Esophagus muscularis mucosa (tissue), 4 donors: ENCODE data around the gene XRCC6.

Experiments used
- EP300 ChIP-seq: sonication (generic); formaldehyde crosslinking; IDR thresholded peaks from one replicate; pipeline ENCODE4 v1.6.1; 2017; ENCODE audit warnings: antibody characterized with exemption
- POLR2A ChIP-seq: fragments of 450-650 bp; IDR thresholded peaks from one replicate; pipeline ENCODE4 v1.6.1; 2017; ENCODE audit warnings: antibody characterized with exemption, moderate library complexity, mild to moderate bottlenecking, low read depth
- POLR2AphosphoS5 ChIP-seq, 2 donors: sonication (generic); formaldehyde crosslinking; IDR thresholded peaks; one replicate each; pipeline ENCODE4 v1.6.1; 2017; ENCODE audit warnings: antibody characterized with exemption in 2 of 2
- TF ChIP-seq, protein P1 (sequence below), 3 experiments: fragments of 200-600 bp in 2 of 3; fragments of 450-650 bp in 1 of 3; sonication (generic) in 2 of 3; IDR thresholded peaks; one replicate each; pipeline ENCODE4 v1.5.1; 2017 to 2019; ENCODE audit warnings: antibody characterized with exemption in 3 of 3, mild to moderate bottlenecking in 2 of 3, moderate library complexity in 1 of 3

GRCh38 chr22:41613456-41613855 lies 7.6 kb upstream of the XRCC6 start:
- no peak for TF ChIP-seq POLR2A
- TF ChIP-seq, protein P1, sequence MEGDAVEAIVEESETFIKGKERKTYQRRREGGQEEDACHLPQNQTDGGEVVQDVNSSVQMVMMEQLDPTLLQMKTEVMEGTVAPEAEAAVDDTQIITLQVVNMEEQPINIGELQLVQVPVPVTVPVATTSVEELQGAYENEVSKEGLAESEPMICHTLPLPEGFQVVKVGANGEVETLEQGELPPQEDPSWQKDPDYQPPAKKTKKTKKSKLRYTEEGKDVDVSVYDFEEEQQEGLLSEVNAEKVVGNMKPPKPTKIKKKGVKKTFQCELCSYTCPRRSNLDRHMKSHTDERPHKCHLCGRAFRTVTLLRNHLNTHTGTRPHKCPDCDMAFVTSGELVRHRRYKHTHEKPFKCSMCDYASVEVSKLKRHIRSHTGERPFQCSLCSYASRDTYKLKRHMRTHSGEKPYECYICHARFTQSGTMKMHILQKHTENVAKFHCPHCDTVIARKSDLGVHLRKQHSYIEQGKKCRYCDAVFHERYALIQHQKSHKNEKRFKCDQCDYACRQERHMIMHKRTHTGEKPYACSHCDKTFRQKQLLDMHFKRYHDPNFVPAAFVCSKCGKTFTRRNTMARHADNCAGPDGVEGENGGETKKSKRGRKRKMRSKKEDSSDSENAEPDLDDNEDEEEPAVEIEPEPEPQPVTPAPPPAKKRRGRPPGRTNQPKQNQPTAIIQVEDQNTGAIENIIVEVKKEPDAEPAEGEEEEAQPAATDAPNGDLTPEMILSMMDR (IDR thresholded peaks at IDR 0.05) = no peak
- no peak for TF ChIP-seq EP300
- no peak for TF ChIP-seq POLR2AphosphoS5 (IDR thresholded peaks at IDR 0.05)
